Raji (cell line): ENCODE measurements around the gene SESN1.

Experiments used
- POLR2A ChIP-seq: IDR thresholded peaks from 2 replicates; pipeline ENCODE4 v1.6.1; 2011; ENCODE audit warnings: low read depth, low read length, control low read depth; ENCODE audit not compliant: insufficient read depth

SESN1 gene

GRCh38 chr6:109073344-109074132, 21.1 kb downstream of the SESN1 start:
- no peak for TF ChIP-seq POLR2A

DNA sequence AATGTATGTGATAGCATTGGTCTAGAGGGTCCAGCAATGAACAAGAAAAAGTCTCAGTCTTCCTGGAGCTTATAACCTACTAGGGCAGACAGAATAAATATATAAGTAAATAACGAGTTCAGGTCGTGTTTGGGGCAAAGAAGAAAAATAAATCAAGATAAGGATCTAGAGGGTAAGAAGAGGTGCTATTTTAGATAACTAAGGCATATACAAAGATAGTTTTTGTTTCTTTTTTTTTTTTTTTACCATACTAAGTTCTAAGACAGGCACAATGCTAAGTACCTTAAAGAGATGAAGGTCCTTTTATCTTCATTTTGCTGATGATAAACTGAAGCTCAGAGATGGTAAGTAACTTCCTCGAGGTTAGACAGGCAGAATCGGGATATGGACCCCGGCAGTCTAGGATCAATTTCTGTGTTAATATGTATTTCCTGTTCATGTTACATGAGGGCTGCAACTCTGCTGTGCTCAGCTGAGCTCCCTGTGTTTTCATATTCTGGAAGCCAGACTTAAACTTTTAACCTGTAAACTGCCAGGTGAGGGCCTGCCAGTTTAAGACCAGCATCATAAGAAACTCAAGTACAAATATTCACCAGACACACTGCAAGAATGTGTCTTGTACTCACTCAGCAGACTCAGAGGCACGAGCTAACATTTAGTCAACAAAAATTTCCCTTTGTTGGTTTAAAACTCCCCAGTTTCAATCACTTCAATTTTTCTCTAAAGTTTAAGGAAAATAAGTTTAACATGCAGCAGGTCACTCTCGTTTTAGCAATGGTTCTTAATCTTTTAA, 23.3 kb downstream of the SESN1 start:
- no peak for TF ChIP-seq POLR2A

DNA sequence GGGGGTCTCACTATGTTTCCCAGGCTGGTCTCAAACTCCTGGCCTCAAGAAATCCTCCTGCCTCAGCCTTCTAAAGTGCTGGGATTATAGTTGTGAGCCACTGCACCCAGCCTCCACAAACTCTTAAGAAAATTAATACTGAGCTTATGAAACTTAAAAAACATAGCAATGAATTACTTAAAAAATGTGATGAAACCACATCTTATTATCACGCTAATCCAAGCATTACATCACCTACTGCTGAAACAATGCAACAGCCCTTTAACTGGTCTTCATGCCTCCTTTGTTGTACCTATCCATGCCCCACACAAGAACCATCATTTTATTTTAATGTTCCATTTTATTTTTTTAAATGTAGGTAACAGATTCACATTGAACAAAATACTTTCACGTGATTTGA, 24.9 kb downstream of the SESN1 start:
- TF ChIP-seq POLR2A: no peak

- no peak for TF ChIP-seq POLR2A
Measured at GRCh38 chr6:109062767-109063352, 31.8 kb downstream of the SESN1 start.

DNA sequence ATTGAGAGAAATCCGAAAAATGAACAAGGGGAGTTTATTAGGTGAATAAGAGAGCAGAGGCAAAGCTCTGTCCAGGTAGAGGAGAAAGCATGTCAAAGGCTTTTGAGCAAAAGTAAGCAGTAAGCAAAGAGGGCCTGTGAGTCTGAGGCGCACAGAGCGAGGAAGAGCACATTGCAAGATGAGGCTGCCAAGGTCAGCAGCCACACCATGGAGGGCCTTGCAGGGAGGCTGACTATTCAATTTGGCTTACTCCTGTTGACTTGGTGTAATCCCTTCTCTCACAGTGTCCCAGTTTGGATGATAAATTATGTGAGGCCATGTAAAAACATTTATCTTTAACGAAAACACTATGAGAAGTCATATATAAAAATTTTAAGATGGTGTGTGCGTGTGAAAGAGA, 32.4 kb downstream of the SESN1 start:
- no peak for TF ChIP-seq POLR2A

- no peak for TF ChIP-seq POLR2A
Measured at GRCh38 chr6:109060571-109060970, 34.1 kb downstream of the SESN1 start.

DNA sequence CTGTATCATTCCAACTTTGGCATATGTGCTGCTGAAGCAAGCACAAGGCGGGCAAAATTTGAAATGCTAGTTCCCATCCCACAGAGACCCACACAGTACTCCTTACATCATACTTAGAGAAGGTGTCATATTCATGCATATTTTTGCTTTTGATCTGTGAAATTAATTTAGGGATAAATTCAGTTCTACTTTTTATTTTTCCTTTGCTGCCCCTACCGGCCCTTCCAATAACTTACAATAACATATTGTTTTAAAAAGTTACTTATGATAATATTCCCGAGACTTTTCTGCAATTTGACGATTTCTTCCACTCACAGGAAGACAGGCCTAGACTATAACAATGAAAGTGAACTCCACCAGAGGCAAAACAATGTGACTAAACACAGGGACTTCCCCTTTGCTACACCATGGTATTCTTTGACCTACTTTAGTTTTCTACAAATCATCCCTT, 35.0 kb downstream of the SESN1 start:
- TF ChIP-seq POLR2A: no peak

DNA sequence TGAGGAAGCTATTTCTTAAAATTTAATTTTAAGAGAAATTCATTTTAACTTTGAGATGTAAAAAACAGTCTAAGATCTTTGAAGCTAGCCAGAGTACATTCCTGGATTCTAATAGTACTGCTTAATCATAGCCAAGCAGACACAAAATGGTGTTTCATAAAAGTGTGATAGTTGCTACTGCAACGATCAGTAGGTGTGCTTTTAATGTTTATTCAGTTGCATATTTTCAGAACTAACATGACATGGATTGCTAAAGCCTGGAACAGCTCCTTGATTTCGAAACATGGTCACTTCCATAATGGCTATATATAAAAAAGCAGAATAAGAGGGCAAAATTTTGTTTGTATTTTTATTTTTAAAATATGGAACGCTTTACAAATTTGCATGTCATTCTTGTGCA, 35.5 kb downstream of the SESN1 start:
- TF ChIP-seq POLR2A: no peak

DNA sequence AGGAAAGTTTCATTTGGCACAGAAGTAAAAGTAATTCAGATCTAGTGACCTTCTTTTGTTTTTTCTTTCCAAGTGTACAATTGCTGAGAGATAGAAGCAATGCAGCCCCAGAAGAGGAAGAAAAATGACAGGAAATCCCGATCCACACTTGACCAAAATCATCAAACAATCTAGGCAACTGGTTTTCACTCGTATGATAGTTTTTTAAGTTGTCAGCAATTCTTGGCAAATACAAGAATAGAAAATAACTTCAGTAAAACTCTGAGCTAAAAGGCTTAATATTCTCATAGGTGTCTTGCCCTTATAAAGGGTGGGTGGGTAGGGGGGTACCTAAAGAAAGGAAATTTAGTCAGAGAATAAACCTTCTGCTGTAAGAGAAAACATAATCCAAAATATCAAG, 36.0 kb downstream of the SESN1 start:
- TF ChIP-seq POLR2A: no peak

DNA sequence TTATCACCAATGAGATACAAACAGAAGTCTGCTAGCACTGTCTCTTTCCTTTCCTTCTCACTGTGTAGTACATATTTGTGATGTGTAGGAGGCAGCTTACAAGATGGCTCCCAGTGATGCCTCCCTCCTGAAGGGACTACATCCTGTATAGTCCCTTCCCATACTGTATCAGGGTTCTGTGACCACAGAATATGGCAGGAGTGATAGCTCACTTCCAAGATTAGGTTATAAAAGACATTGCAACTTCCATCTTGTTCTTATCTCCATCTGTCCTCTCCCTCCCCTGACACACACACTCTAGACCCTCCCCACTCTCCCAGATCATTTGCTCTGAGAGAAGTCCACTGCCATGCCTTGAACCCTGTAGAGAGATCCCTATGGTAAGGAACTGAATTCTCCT, 38.0 kb downstream of the SESN1 start:
- no peak for TF ChIP-seq POLR2A

- no peak for TF ChIP-seq POLR2A
Measured at GRCh38 chr6:109055771-109056235, 38.8 kb downstream of the SESN1 start.

GRCh38 chr6:109053336-109053735, 41.3 kb downstream of the SESN1 start:
- no peak for TF ChIP-seq POLR2A

DNA sequence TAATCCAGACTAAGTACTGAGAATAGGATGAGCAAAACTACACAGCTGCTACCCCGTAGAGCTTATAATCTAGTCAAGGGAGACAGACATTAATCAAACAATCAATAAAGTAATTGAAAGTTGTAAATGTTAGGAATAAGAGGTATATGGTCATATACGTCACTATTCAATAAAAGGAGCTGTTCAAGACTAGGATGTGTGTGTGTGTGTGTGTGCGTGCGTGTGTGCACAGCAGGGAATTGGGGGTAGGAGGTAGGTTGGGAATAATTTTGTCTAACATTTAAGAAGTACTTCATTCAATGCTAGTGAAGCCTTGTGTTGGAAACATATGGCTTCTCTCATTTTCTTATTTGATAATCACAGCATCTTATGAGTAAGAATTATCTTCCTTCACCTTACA, 41.8 kb downstream of the SESN1 start:
- no peak for TF ChIP-seq POLR2A

GRCh38 chr6:109052018-109052651, 42.5 kb downstream of the SESN1 start:
- TF ChIP-seq POLR2A: no peak

DNA sequence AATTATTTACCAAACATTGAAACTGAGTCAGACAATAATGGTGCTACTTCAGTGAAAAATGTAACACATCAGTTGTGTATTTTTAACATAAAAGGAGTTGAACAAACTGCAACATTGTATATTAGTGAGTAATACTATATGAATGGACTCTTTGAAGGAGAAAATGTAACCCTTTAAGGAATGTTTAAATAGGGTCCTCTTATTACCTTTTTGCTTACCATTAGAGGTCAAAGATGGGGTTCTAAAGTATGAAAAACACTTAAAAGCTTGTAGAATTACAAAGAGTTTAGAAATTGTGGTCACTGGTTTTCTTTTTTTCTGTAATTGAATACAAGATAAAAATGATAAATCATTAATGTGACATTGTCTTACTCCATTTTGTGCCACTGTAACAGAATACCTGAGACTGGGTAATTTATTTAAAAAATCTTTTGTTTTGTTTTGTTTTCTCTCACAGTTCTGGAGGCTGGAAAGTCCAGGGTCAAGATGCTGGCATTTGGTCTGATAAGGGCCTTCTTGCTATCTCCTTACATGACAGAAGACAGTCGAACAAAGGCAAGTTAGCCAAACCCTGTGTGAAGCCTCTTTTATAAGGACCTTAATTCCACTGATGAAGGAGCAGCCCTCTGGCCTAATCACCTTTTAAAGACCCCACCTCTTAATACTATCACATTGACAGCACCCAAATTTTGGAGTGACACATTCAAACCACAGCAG, 43.2 kb downstream of the SESN1 start:
- no peak for TF ChIP-seq POLR2A
